A549 (cell line): ENCODE data around the gene DCLK1. TPM values are rescaled to one million over a fixed set of nuclear protein-coding genes. Genes with fewer than 3 reads are reported as not detected.

ENCODE experiments used
- ATAC-seq, 2 experiments: fragments of 200-7000 bp in 1 of 2; fragments of >200 bp in 1 of 2; cut with Nextera tagmentation in 1 of 2; cut with Tn5 transposase in 1 of 2; 3 replicates each; pipeline versions ENCODE4 v1.8.0 to v1.9.1; 2018 to 2020; ENCODE audit warnings: mild to moderate bottlenecking in 1 of 2, moderate library complexity in 1 of 2
- CTCF ChIA-PET: fragments of 300-600 bp; sonication (Branson Sonifier 250); formaldehyde crosslinking; extraction: SDS; loops from one replicate; lab custom pipeline; 2021; ENCODE audit warnings: antibody characterized with exemption, inconsistent platforms; lab: Yijun Ruan, JAX
- POLR2A ChIA-PET: fragments of 350-600 bp; formaldehyde crosslinking; extraction: SDS; loops from one replicate; lab custom pipeline; 2021; ENCODE audit warnings: antibody characterized with exemption, inconsistent platforms; lab: Yijun Ruan, JAX
- DNase-seq, 2 experiments: peaks; one replicate each; pipeline versions ENCODE4 v3.0.0 to v3.0.0-alpha.2; 2011 to 2016; ENCODE audit warnings: low read depth in 1 of 2, low spot score in 1 of 2
- FAIRE-seq: peaks from 2 replicates; lab custom pipeline; 2011; peaks lifted over from hg19 to GRCh38; lab: Jason Lieb, UNC
- H3K27ac ChIP-seq, 2 experiments: fragments of >200 bp; sonication (Bioruptor Twin); formaldehyde crosslinking; 3 replicates each; pipeline ENCODE4 v1.5.1; 2016 to 2017
- H3K4me1 ChIP-seq: fragments of >200 bp; sonication (Bioruptor Twin); formaldehyde crosslinking; 3 replicates; pipeline ENCODE4 v1.6.1; 2016
- H3K4me2 ChIP-seq: fragments of >200 bp; sonication (Bioruptor Twin); formaldehyde crosslinking; 3 replicates; pipeline ENCODE4 v1.6.1; 2016
- H3K4me3 ChIP-seq: fragments of >200 bp; sonication (Bioruptor Twin); formaldehyde crosslinking; 3 replicates; pipeline ENCODE4 v1.5.1; 2016
- H3K9me3 ChIP-seq: fragments of >200 bp; sonication (Bioruptor Twin); formaldehyde crosslinking; 3 replicates; pipeline ENCODE4 v1.6.1; 2016
- CBX2 ChIP-seq: fragments of 200-600 bp; sonication (generic); IDR thresholded peaks from 2 replicates; pipeline ENCODE4 v1.6.1; 2016; ENCODE audit warnings: low read depth, mild to moderate bottlenecking, borderline replicate concordance
- CEBPB ChIP-seq, 2 experiments: fragments of >200 bp in 1 of 2; sonication (Bioruptor Twin) in 1 of 2; formaldehyde crosslinking in 1 of 2; IDR thresholded peaks; 2 replicates each; pipeline ENCODE4 v1.6.1; 2012 to 2016
- CHD4 ChIP-seq: fragments of 200-600 bp; sonication (generic); IDR thresholded peaks from 2 replicates; pipeline ENCODE4 v1.6.1; 2016; ENCODE audit warnings: antibody characterized with exemption, mild to moderate bottlenecking, borderline replicate concordance
- EP300 ChIP-seq, 2 experiments: fragments of >200 bp; sonication (Bioruptor Twin); formaldehyde crosslinking; IDR thresholded peaks; 2 replicates in 1 of 2; 3 replicates in 1 of 2; pipeline ENCODE4 v1.6.1; 2016 to 2017
- FOSB ChIP-seq: fragments of 250-450 bp; sonication (Bioruptor Pico); IDR thresholded peaks from 2 replicates; pipeline ENCODE4 v1.5.0; 2020; ENCODE audit warnings: mild to moderate bottlenecking, moderate library complexity
- FOXS1 ChIP-seq: fragments of 250-450 bp; sonication (Bioruptor Pico); IDR thresholded peaks from 2 replicates; pipeline ENCODE4 v1.5.0; 2020; ENCODE audit warnings: mild to moderate bottlenecking, moderate library complexity
- HDAC2 ChIP-seq: fragments of 200-600 bp; sonication (generic); IDR thresholded peaks from 2 replicates; pipeline ENCODE4 v1.6.1; 2016
- JUN ChIP-seq, 2 experiments: fragments of >200 bp; sonication (Bioruptor Twin); formaldehyde crosslinking; IDR thresholded peaks; 2 replicates in 1 of 2; 3 replicates in 1 of 2; pipeline ENCODE4 v1.6.1; 2016 to 2017
- KDM1A ChIP-seq: fragments of 200-600 bp; sonication (generic); IDR thresholded peaks from 2 replicates; pipeline ENCODE4 v1.6.1; 2016; ENCODE audit warnings: low read depth, mild to moderate bottlenecking
- KDM5A ChIP-seq: fragments of 200-600 bp; sonication (generic); IDR thresholded peaks from 2 replicates; pipeline ENCODE4 v1.6.1; 2016; ENCODE audit warnings: antibody characterized with exemption, mild to moderate bottlenecking
- MYC ChIP-seq: IDR thresholded peaks from 2 replicates; pipeline ENCODE4 v1.6.1; 2012; ENCODE audit warnings: mild to moderate bottlenecking, inconsistent platforms, low read length, improper control_type of control experiment, borderline replicate concordance
- NPAS2 ChIP-seq: fragments of 250-450 bp; sonication (Bioruptor Pico); IDR thresholded peaks from 2 replicates; pipeline ENCODE4 v1.8.0; 2022; ENCODE audit warnings: mild to moderate bottlenecking, moderate library complexity, borderline replicate concordance
- NR3C1 ChIP-seq: fragments of >200 bp; sonication (Bioruptor Twin); formaldehyde crosslinking; IDR thresholded peaks from 3 replicates; pipeline ENCODE4 v1.6.1; 2017
- PBX3 ChIP-seq: IDR thresholded peaks from 2 replicates; pipeline ENCODE4 v1.6.1; 2012
- PHF8 ChIP-seq: fragments of 200-600 bp; sonication (generic); IDR thresholded peaks from 2 replicates; pipeline ENCODE4 v1.6.1; 2016; ENCODE audit warnings: low read depth, mild to moderate bottlenecking, antibody characterized with exemption, moderate library complexity, borderline replicate concordance
- POLR2A ChIP-seq: IDR thresholded peaks from 2 replicates; pipeline ENCODE4 v1.6.1; 2012; ENCODE audit warnings: mild to moderate bottlenecking, low read length
- RAD21 ChIP-seq, 2 experiments: fragments of >200 bp in 1 of 2; sonication (Bioruptor Twin) in 1 of 2; formaldehyde crosslinking in 1 of 2; IDR thresholded peaks in 1 of 2; conservative IDR thresholded peaks in 1 of 2; 2 replicates in 1 of 2; 3 replicates in 1 of 2; pipeline ENCODE4 v1.6.1; 2012 to 2018; ENCODE audit warnings: inconsistent platforms in 1 of 2
- RCOR1 ChIP-seq: fragments of 150-350 bp; IDR thresholded peaks from 2 replicates; pipeline ENCODE4 v1.6.1; 2014; ENCODE audit warnings: antibody characterized with exemption, low read length, low read depth
- REST ChIP-seq: fragments of 200-600 bp; sonication (generic); IDR thresholded peaks from 2 replicates; pipeline ENCODE4 v1.6.1; 2016; ENCODE audit warnings: antibody characterized with exemption, mild to moderate bottlenecking, moderate library complexity
- RNF2 ChIP-seq: fragments of 200-600 bp; sonication (generic); IDR thresholded peaks from 2 replicates; pipeline ENCODE4 v1.6.1; 2016; ENCODE audit warnings: low read depth, mild to moderate bottlenecking, antibody characterized with exemption, moderate library complexity, borderline replicate concordance
- SREBF2 ChIP-seq: fragments of 450-650 bp; IDR thresholded peaks from 2 replicates; pipeline ENCODE4 v1.6.1; 2014; ENCODE audit warnings: mild to moderate bottlenecking, moderate library complexity
- ZC3H11A ChIP-seq: fragments of 450-650 bp; IDR thresholded peaks from 2 replicates; pipeline ENCODE4 v1.6.1; 2014; ENCODE audit warnings: antibody characterized with exemption, mild to moderate bottlenecking
- ZFP36 ChIP-seq: fragments of 450-650 bp; IDR thresholded peaks from 2 replicates; pipeline ENCODE4 v1.6.1; 2014; ENCODE audit warnings: borderline replicate concordance; ENCODE audit not compliant: partially characterized antibody
- ZNF302 ChIP-seq: fragments of 250-450 bp; sonication (Bioruptor Pico); IDR thresholded peaks from 2 replicates; pipeline ENCODE4 v1.9.0; 2021; ENCODE audit warnings: inconsistent platforms, mild to moderate bottlenecking, moderate library complexity
- WGBS: methylation state at CpG from one replicate; pipeline ENCODE4 v1.1.6; 2017; ENCODE audit errors: missing lambda C conversion rate; 5-methylcytosine and 5-hydroxymethylcytosine counted together
- polyA plus RNA-seq, 4 experiments: library from polyadenylated mRNA; depleted of rRNA in 3 of 4; stranded (reverse); fragments of >200 nt; fragmentation: RNase III in 1 of 4; extraction: RNeasy Plus Mini Kit Qiagen cat#74134 plus additional on column Dnase treatment in 1 of 4; gene quantifications; 2 replicates in 3 of 4; 3 replicates in 1 of 4; pipeline ENCODE4 v1.2.3, GENCODE V29; 2011 to 2017

The DCLK1 gene
- polyA plus RNA-seq, 2 of the 4 experiments (the other 2 are of a cell fraction), result 0.13 to 0.21 TPM

GRCh38 chr13:36135876-36136275 is 4.7 kb upstream of the DCLK1 start:
- WGBS, result 5% methylated on average over 2 of the region's 2 CpGs
- DNase-seq (no peak), FAIRE-seq (no peak), ATAC-seq (no peak)
- TF ChIP-seq ZNF302 (CRISPR knock-in tag), result no peak
- no peak for TF ChIP-seq ZFP36
- TF ChIP-seq KDM1A, result no peak
- TF ChIP-seq CEBPB (IDR thresholded peaks at IDR 0.05), result no peak
- TF ChIP-seq HDAC2, result no peak
- TF ChIP-seq MYC, result no peak
- TF ChIP-seq JUN (IDR thresholded peaks at IDR 0.05), result no peak
- no peak for TF ChIP-seq RCOR1
- TF ChIP-seq CBX2, result no peak
- TF ChIP-seq NPAS2 (CRISPR knock-in tag), result no peak
- TF ChIP-seq NR3C1, result no peak
- TF ChIP-seq REST, result no peak
- no peak for TF ChIP-seq ZC3H11A
- no peak for TF ChIP-seq POLR2A
- no peaks in the 10 kb centered on the region for H3K4me1 ChIP-seq
- H3K9me3 ChIP-seq, result no peaks in the 10 kb centered on the region
- H3K4me3 ChIP-seq, result no peak overlapping the region
- no peak overlapping the region for H3K4me2 ChIP-seq
- H3K27ac ChIP-seq, result no peak overlapping the region
- CTCF ChIA-PET, result no interaction called here
- POLR2A ChIA-PET, result no interaction called here

- FAIRE-seq (no peak), ATAC-seq (no peak), DNase-seq (no peak)
- no peak overlapping the region for H3K27ac ChIP-seq
- H3K9me3 ChIP-seq, result no peaks in the 10 kb centered on the region
- no peak overlapping the region for H3K4me2 ChIP-seq
- ChIA-PET POLR2A (no interaction called here), CTCF (no interaction called here)
- WGBS, result 0% methylated on average over 1 of the region's 1 CpG
- H3K4me1 ChIP-seq, result no peaks in the 10 kb centered on the region
- no peak overlapping the region for H3K4me3 ChIP-seq
- TF ChIP-seq RAD21 (conservative IDR thresholded peaks at IDR 0.05 in 1 of 2, IDR thresholded peaks at IDR 0.05 in 1 of 2), result no peak
- TF ChIP-seq FOXS1 (CRISPR knock-in tag), result no peak
- no peak for TF ChIP-seq FOSB
- TF ChIP-seq PBX3, result no peak
- TF ChIP-seq ZC3H11A, result no peak
- TF ChIP-seq JUN (IDR thresholded peaks at IDR 0.05), result no peak
- no peak for TF ChIP-seq KDM5A
- TF ChIP-seq SREBF2, result no peak
- TF ChIP-seq RNF2, result no peak
- TF ChIP-seq CHD4, result no peak
- TF ChIP-seq EP300 (IDR thresholded peaks at IDR 0.05), result no peak
- TF ChIP-seq NPAS2 (CRISPR knock-in tag), result no peak
- TF ChIP-seq PHF8, result no peak
These were observed 3.5 kb upstream of the DCLK1 start for GRCh38 chr13:36134632-36135031.
